ENCODE data around the gene SPHKAP. TPM values are rescaled to one million over a fixed set of nuclear protein-coding genes. Genes with fewer than 3 reads are reported as not detected.

The SPHKAP gene
- total RNA-seq, 2 donors from 2014 or later: 0.08 to 0.10 TPM

DNA sequence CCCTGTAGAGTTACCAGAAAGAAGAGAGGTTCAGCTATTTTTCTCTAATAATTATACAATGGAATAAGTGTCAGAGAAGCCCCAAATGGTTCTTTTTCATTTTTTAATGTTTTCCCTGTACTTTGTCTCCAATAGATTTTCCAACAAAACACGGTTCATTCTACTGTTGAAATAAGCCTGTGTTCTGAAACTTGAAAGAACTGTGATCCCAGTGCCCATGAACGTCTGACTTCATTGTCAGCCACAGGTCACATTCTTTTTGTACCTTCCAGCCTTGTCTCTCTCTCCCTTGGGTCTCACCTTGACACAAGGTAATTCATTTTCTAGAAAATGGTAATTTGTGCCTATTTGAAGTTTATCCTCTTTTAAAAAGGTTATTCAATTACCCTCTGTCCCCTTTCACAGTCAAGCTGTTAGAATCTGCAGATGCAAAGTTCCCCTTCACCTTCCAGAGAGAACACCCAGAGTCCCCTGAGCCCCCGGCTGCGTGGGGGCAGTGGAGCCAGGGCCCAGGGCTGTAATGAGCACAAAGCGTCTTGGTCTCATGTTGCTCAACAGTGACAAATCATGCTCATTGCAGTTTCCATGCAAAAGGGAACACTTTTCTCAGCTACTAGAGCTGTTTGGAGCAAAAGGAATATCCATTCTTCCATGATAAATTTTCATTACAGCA lies 115.2 kb downstream of the SPHKAP start:
- Histone ChIP-seq H3K27me3 (no peaks in the 10 kb centered on the region), H3K9ac (ENCODE audit: low read depth in 2 of 2, low read length in 2 of 2) (no peak overlapping the region), H3K4me1 (no peaks in the 10 kb centered on the region), H3K36me3 (no peaks in the 10 kb centered on the region), H3K27ac (no peak overlapping the region), H3K9me3 (no peaks in the 10 kb centered on the region), H3K4me3 (no peak overlapping the region)
- intact Hi-C loops (cut with DNase I): no loop called here
- DNase-seq: no peak
- TF ChIP-seq, protein P1, sequence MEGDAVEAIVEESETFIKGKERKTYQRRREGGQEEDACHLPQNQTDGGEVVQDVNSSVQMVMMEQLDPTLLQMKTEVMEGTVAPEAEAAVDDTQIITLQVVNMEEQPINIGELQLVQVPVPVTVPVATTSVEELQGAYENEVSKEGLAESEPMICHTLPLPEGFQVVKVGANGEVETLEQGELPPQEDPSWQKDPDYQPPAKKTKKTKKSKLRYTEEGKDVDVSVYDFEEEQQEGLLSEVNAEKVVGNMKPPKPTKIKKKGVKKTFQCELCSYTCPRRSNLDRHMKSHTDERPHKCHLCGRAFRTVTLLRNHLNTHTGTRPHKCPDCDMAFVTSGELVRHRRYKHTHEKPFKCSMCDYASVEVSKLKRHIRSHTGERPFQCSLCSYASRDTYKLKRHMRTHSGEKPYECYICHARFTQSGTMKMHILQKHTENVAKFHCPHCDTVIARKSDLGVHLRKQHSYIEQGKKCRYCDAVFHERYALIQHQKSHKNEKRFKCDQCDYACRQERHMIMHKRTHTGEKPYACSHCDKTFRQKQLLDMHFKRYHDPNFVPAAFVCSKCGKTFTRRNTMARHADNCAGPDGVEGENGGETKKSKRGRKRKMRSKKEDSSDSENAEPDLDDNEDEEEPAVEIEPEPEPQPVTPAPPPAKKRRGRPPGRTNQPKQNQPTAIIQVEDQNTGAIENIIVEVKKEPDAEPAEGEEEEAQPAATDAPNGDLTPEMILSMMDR (IDR thresholded peaks at IDR 0.05): no peak

- Histone ChIP-seq H3K9me3 (no peaks in the 10 kb centered on the region), H3K4me3 (no peak overlapping the region), H3K27me3 (no peaks in the 10 kb centered on the region), H3K36me3 (no peaks in the 10 kb centered on the region), H3K27ac (no peak overlapping the region), H3K4me1 (no peaks in the 10 kb centered on the region), H3K9ac (ENCODE audit: low read depth in 2 of 2, low read length in 2 of 2) (no peak overlapping the region)
- no peak for DNase-seq
- TF ChIP-seq, protein P1 (IDR thresholded peaks at IDR 0.05): no peak
- intact Hi-C loops (cut with DNase I): no loop called here
These were observed 115.8 kb downstream of the SPHKAP start for GRCh38 chr2:228065686-228066085.

- Histone ChIP-seq H3K27me3 (no peaks in the 10 kb centered on the region), H3K9me3 (no peaks in the 10 kb centered on the region), H3K27ac (no peak overlapping the region), H3K4me3 (no peak overlapping the region), H3K36me3 (no peaks in the 10 kb centered on the region), H3K4me1 (no peaks in the 10 kb centered on the region), H3K9ac (ENCODE audit: low read depth in 2 of 2, low read length in 2 of 2) (no peak overlapping the region)
- TF ChIP-seq, protein P1 (IDR thresholded peaks at IDR 0.05): no peak
- intact Hi-C loops (cut with DNase I): no loop called here
- no peak for DNase-seq
These were observed 116.6 kb downstream of the SPHKAP start for GRCh38 chr2:228064796-228065315.

DNA sequence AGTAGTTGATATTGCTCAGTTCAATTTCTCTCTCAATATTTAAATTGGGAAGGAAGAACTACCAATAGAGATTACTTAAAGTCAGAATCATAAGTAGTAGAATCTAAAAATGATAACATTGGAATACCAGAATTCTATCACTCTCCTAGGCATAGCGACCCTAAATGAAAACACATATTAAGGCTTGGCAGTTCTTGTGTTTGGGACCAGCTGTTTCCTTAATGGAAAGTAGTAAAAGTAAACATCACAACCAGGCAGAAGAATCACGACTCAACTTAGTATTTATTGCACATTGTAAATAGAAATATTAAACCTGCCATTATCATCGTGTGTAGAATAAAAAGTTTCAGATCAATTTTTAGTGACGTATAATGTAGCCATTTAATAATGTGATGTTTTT lies 117.5 kb downstream of the SPHKAP start:
- H3K4me1 ChIP-seq: no peaks in the 10 kb centered on the region
- no peaks in the 10 kb centered on the region for H3K9me3 ChIP-seq
- no peak overlapping the region for H3K9ac ChIP-seq (ENCODE audit: low read depth in 2 of 2, low read length in 2 of 2)
- H3K27ac ChIP-seq: no peak overlapping the region
- H3K27me3 ChIP-seq: no peaks in the 10 kb centered on the region
- no peak overlapping the region for H3K4me3 ChIP-seq
- TF ChIP-seq, protein P1 (IDR thresholded peaks at IDR 0.05): no peak
- no peak for DNase-seq
- H3K36me3 ChIP-seq: no peaks in the 10 kb centered on the region
- intact Hi-C loops (cut with DNase I): no loop called here

- no peaks in the 10 kb centered on the region for H3K27me3 ChIP-seq
- intact Hi-C loops (cut with DNase I): no loop called here
- no peak for DNase-seq
- TF ChIP-seq, protein P1 (IDR thresholded peaks at IDR 0.05): no peak
- H3K9me3 ChIP-seq: no peaks in the 10 kb centered on the region
- H3K27ac ChIP-seq: no peak overlapping the region
- H3K4me3 ChIP-seq: no peak overlapping the region
- no peak overlapping the region for H3K9ac ChIP-seq (ENCODE audit: low read depth in 2 of 2, low read length in 2 of 2)
- no peaks in the 10 kb centered on the region for H3K4me1 ChIP-seq
- H3K36me3 ChIP-seq: no peaks in the 10 kb centered on the region
These were observed 117.9 kb downstream of the SPHKAP start for GRCh38 chr2:228063558-228063957.

All from colonic mucosa (tissue), 4 donors.